Calu3 (cell line): ENCODE results near the gene AARS1. TPM values are rescaled to one million over a fixed set of nuclear protein-coding genes. Genes with fewer than 3 reads are reported as not detected.
"Not testable (repeated sequence)": the region's sequence is repeated elsewhere in the genome, so short reads cannot be mapped to it uniquely, and the experiment has no call there.

Source experiments
- BruUV-seq: library from RNA; stranded (reverse); fragments of 400-500 nt; replicated peaks from 2 replicates; lab custom pipeline; 2021; lab: Mats Ljungman, UMichigan
- CTCF ChIA-PET: fragments of 300-600 bp; sonication (Branson Sonifier 250); formaldehyde crosslinking; loops from one replicate; lab custom pipeline; 2022; ENCODE audit warnings: antibody characterized with exemption; lab: Charles Lee
- DNase-seq: peaks from one replicate; pipeline ENCODE4 v3.0.0; 2022
- H3K27ac Mint-ChIP-seq: one replicate; pipeline ENCODE4 v1.8.0; 2022; ENCODE audit warnings: mixed read lengths; ENCODE audit not compliant: unreplicated experiment
- H3K27me3 Mint-ChIP-seq: one replicate; pipeline ENCODE4 v1.8.0; 2022; ENCODE audit warnings: mixed read lengths; ENCODE audit not compliant: unreplicated experiment
- H3K36me3 Mint-ChIP-seq: one replicate; pipeline ENCODE4 v1.8.0; 2022; ENCODE audit warnings: mild to moderate bottlenecking, moderate library complexity, mixed read lengths; ENCODE audit not compliant: insufficient read depth, unreplicated experiment
- H3K4me1 Mint-ChIP-seq: one replicate; pipeline ENCODE4 v1.8.0; 2022; ENCODE audit warnings: mild to moderate bottlenecking, low read depth, mixed read lengths; ENCODE audit not compliant: unreplicated experiment
- H3K4me3 Mint-ChIP-seq: one replicate; pipeline ENCODE4 v1.8.0; 2022; ENCODE audit warnings: mild to moderate bottlenecking, low read depth, moderate library complexity, mixed read lengths; ENCODE audit not compliant: unreplicated experiment
- H3K9me3 Mint-ChIP-seq: one replicate; pipeline ENCODE4 v1.8.0; 2022; ENCODE audit warnings: low read depth, mixed read lengths; ENCODE audit not compliant: unreplicated experiment
- CTCF ChIP-seq: fragments of 200-600 bp; IDR thresholded peaks from one replicate; pipeline ENCODE4 v1.8.0; 2022; ENCODE audit warnings: antibody characterized with exemption; ENCODE audit not compliant: unreplicated experiment
- intact Hi-C: fragments of 100-400 bp; cut with micrococcal nuclease; formaldehyde crosslinking; loops from one replicate; pipeline ENCODE4 v1.10.0; 2022; ENCODE audit not compliant: unreplicated experiment
- total RNA-seq: library from RNA; stranded (reverse); gene quantifications from 2 replicates; pipeline ENCODE4 v1.2.3, GENCODE V29; 2022

Gene AARS1
- total RNA-seq, 1 experiment from 2014 or later: 261 TPM

GRCh38 chr16:70331091-70331490 is 41.8 kb upstream of the AARS1 start:
- Mint-ChIP-seq H3K4me3 (no peak overlapping the region), H3K9me3 (no peaks in the 10 kb centered on the region), H3K36me3 (peaks cover 40% of the 10 kb centered on the region), H3K4me1 (no peaks in the 10 kb centered on the region), H3K27me3 (no peaks in the 10 kb centered on the region), H3K27ac (no peak overlapping the region)
- intact Hi-C loops: no loop called here
- DNase-seq: no peak
- TF ChIP-seq CTCF: no peak
- no TSS peak for BruUV-seq
- CTCF ChIA-PET: no interaction called here

- H3K4me1 Mint-ChIP-seq: no peaks in the 10 kb centered on the region
- no peaks in the 10 kb centered on the region for H3K27me3 Mint-ChIP-seq
- H3K9me3 Mint-ChIP-seq: no peaks in the 10 kb centered on the region
- no peak for TF ChIP-seq CTCF
- H3K36me3 Mint-ChIP-seq: peaks cover 43% of the 10 kb centered on the region
- H3K27ac Mint-ChIP-seq: no peak overlapping the region
- BruUV-seq: no TSS peak
- CTCF ChIA-PET: no interaction called here
- H3K4me3 Mint-ChIP-seq: no peak overlapping the region
- intact Hi-C loops: no loop called here
- DNase-seq: no peak
Observed at GRCh38 chr16:70324998-70325747, 35.9 kb upstream of the AARS1 start.

GRCh38 chr16:70320121-70320520 is 30.8 kb upstream of the AARS1 start:
- BruUV-seq: no TSS peak
- CTCF ChIA-PET: interaction anchor here (0.7 kb wide), 2 partner anchors 35 to 127 kb away, joined by 3 to 5 read pairs; no protein-coding TSS in a partner anchor
- peaks cover 64% of the 10 kb centered on the region for H3K36me3 Mint-ChIP-seq
- no peak overlapping the region for H3K27ac Mint-ChIP-seq
- no peak for DNase-seq
- TF ChIP-seq CTCF: no peak
- no peak overlapping the region for H3K4me3 Mint-ChIP-seq
- no peaks in the 10 kb centered on the region for H3K9me3 Mint-ChIP-seq
- H3K27me3 Mint-ChIP-seq: no peaks in the 10 kb centered on the region
- intact Hi-C loops: no loop called here
- H3K4me1 Mint-ChIP-seq: no peaks in the 10 kb centered on the region

GRCh38 chr16:70307726-70308125 is 18.4 kb upstream of the AARS1 start:
- H3K9me3 Mint-ChIP-seq, CTCF ChIA-PET, H3K4me1 Mint-ChIP-seq, BruUV-seq, H3K4me3 Mint-ChIP-seq, DNase-seq, intact Hi-C loops, H3K27ac Mint-ChIP-seq, H3K27me3 Mint-ChIP-seq: not testable (repeated sequence)
- H3K36me3 Mint-ChIP-seq: peaks cover 14% of the 10 kb centered on the region

GRCh38 chr16:70306880-70307279 is 17.6 kb upstream of the AARS1 start:
- Mint-ChIP-seq H3K4me3 (no peak overlapping the region), H3K4me1 (peaks cover 9% of the 10 kb centered on the region), H3K36me3 (peaks cover 22% of the 10 kb centered on the region), H3K27me3 (no peaks in the 10 kb centered on the region), H3K9me3 (no peaks in the 10 kb centered on the region), H3K27ac (no peak overlapping the region)
- intact Hi-C loops: no loop called here
- CTCF ChIA-PET: no interaction called here
- BruUV-seq: no TSS peak
- no peak for DNase-seq
- no peak for TF ChIP-seq CTCF
